Forelimb muscle (tissue), 1 donor: ENCODE data around the gene CRYZL1. TPM values are rescaled to one million over a fixed set of nuclear protein-coding genes. Genes with fewer than 3 reads are reported as not detected.

Experiments used
- DNase-seq: peaks from one replicate; pipeline ENCODE4 v3.0.0-alpha.2; 2013; ENCODE audit warnings: low read depth
- polyA plus RNA-seq: library from polyadenylated mRNA; unstranded; fragments of 120-200 nt; gene quantifications from one replicate; pipeline ENCODE4 v1.2.1, GENCODE V29; 2013; ENCODE audit not compliant: insufficient read length

CRYZL1 gene
- polyA plus RNA-seq, 1 donor: 28.8 TPM

- DNase-seq: peak; percentile 34
These were observed 99.5 kb downstream of the CRYZL1 start, which contains the start of gene GART for GRCh38 chr21:33541756-33542639. TSS of gene GART (minus strand) at chr21:33542117. CDS start at chr21:33539315, 2,802 bp downstream.

DNA sequence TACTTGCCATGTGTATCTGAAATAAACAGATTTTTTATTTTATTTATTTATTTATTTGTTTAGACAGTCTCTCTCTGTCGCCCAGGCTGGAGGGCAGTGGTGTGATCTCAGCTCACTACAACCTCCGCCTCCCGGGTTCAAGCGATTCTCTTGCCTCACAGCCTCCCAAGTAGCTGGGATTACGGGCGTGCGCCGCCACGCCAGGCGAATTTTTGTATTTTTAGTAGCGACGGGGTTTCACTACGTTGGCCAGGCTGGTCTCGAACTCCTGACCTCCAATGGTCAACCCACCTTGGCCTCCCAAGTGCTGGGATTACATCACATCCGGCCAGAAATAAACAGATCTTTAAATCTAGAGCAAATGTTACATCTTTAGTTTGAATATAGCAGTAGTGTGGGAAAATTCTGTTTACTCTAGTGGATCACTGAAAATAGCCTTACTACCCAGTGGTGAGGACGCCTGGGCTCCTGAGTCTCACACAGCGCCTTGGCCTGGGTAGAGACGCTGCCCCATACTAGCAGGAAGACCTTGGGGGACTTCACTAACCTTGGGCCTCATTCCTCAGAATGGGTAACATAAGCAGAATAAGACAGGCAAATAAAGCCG, 100.3 kb downstream of the CRYZL1 start:
- DNase-seq: no peak

GRCh38 chr21:33540711-33541104, 100.8 kb downstream of the CRYZL1 start:
- no peak for DNase-seq

- no peak for DNase-seq
These were observed 101.9 kb downstream of the CRYZL1 start for GRCh38 chr21:33539616-33540015.

Other genes starting within 250 kb of the CRYZL1 start
- 53.2 TPM for gene IFNGR2, start 238.3 kb downstream of the CRYZL1 start, polyA plus RNA-seq
- 18.2 TPM for gene TMEM50B, start 161.8 kb downstream of the CRYZL1 start, polyA plus RNA-seq
- 2.9 TPM for gene DNAJC28, start 150.0 kb downstream of the CRYZL1 start, polyA plus RNA-seq
- 51.3 TPM for gene GART, start 99.6 kb downstream of the CRYZL1 start, polyA plus RNA-seq
- gene SON, start 98.7 kb downstream of the CRYZL1 start, polyA plus RNA-seq: 209 TPM
- gene DONSON, start 53.1 kb downstream of the CRYZL1 start, polyA plus RNA-seq: 22.9 TPM
- gene ITSN1, start 760 bp upstream of the CRYZL1 start, polyA plus RNA-seq: 32.7 TPM